Gastroesophageal sphincter (tissue), 3 donors: ENCODE measurements around the gene L2HGDH.

ENCODE experiments used
- CTCF ChIP-seq, 4 experiments: fragments of 200-600 bp in 2 of 4; fragments of 450-650 bp in 2 of 4; sonication (generic) in 1 of 4; IDR thresholded peaks; one replicate each; pipeline ENCODE4 v1.5.1; 2017 to 2019; ENCODE audit warnings: antibody characterized with exemption in 4 of 4, mild to moderate bottlenecking in 2 of 4, moderate library complexity in 2 of 4
- EP300 ChIP-seq: sonication (generic); formaldehyde crosslinking; IDR thresholded peaks from one replicate; pipeline ENCODE4 v1.6.1; 2017; ENCODE audit warnings: antibody characterized with exemption, mild to moderate bottlenecking
- POLR2A ChIP-seq, 2 donors: fragments of 450-650 bp; IDR thresholded peaks; one replicate each; pipeline ENCODE4 v1.6.1; 2017; ENCODE audit warnings: antibody characterized with exemption in 2 of 2, mild to moderate bottlenecking in 2 of 2, moderate library complexity in 1 of 2

- TF ChIP-seq CTCF (IDR thresholded peaks at IDR 0.05) = peak; percentile 66 to 87 (median 82)
- TF ChIP-seq POLR2A (IDR thresholded peaks at IDR 0.05) = no peak
- TF ChIP-seq EP300 = no peak
These were observed 9.1 kb upstream of the L2HGDH start for GRCh38 chr14:50321009-50321660.
